OCI-LY7 (cell line): Measurements from ENCODE around the gene PPP4C. TPM values are rescaled to one million over a fixed set of nuclear protein-coding genes. Genes with fewer than 3 reads are reported as not detected.

ENCODE experiments used
- BruUV-seq: library from RNA; stranded (reverse); fragments of 400-500 nt; replicated peaks from 2 replicates; lab custom pipeline; 2021; lab: Mats Ljungman, UMichigan
- CTCF ChIA-PET: fragments of 300-600 bp; sonication (Branson Sonifier 250); formaldehyde crosslinking; loops from one replicate; lab custom pipeline; 2022; ENCODE audit warnings: antibody characterized with exemption; ENCODE audit not compliant: unreplicated experiment; lab: Charles Lee
- POLR2A ChIA-PET: fragments of 300-600 bp; sonication (Branson Sonifier 250); formaldehyde crosslinking; loops from one replicate; lab custom pipeline; 2022; ENCODE audit warnings: antibody characterized with exemption; lab: Charles Lee
- DNase-seq: peaks from one replicate; pipeline ENCODE4 v3.0.0-alpha.2; 2015; ENCODE audit warnings: low spot score
- H2AFZ ChIP-seq: fragments of 200-600 bp; sonication (generic), shearing (Covaris generic); 2 replicates; pipeline ENCODE4 v1.6.1; 2014; ENCODE audit warnings: mild to moderate bottlenecking, antibody characterized with exemption, low read length, moderate library complexity
- H3K27ac ChIP-seq: fragments of 200-600 bp; sonication (generic); 2 replicates; pipeline ENCODE4 v1.5.1; 2014; ENCODE audit warnings: mixed run types, low read depth, mild to moderate bottlenecking, moderate library complexity, low read length, inconsistent platforms; ENCODE audit not compliant: poor library complexity, severe bottlenecking
- H3K36me3 ChIP-seq: fragments of 200-600 bp; sonication (generic); 2 replicates; pipeline ENCODE4 v1.6.1; 2014; ENCODE audit warnings: mild to moderate bottlenecking, antibody characterized with exemption, low read length, moderate library complexity, mixed read lengths; ENCODE audit not compliant: insufficient read depth
- H3K4me1 ChIP-seq: fragments of 200-600 bp; sonication (generic); 2 replicates; pipeline ENCODE4 v1.5.1; 2014; ENCODE audit warnings: mild to moderate bottlenecking, low read length; ENCODE audit not compliant: insufficient read depth, poor library complexity, severe bottlenecking
- H3K4me2 ChIP-seq: fragments of 200-600 bp; sonication (generic); 2 replicates; pipeline ENCODE4 v1.6.1; 2014; ENCODE audit warnings: mild to moderate bottlenecking, low read length
- H3K4me3 ChIP-seq: fragments of 200-600 bp; sonication (generic); 2 replicates; pipeline ENCODE4 v1.5.1; 2014; ENCODE audit warnings: mild to moderate bottlenecking, low read depth, low read length; ENCODE audit not compliant: poor library complexity, severe bottlenecking
- H3K79me2 ChIP-seq: fragments of 200-600 bp; sonication (generic); 2 replicates; pipeline ENCODE4 v1.6.1; 2016; ENCODE audit warnings: low read depth, mild to moderate bottlenecking, low read length, moderate library complexity, mixed read lengths; ENCODE audit not compliant: insufficient read depth
- H3K9me2 ChIP-seq: fragments of 200-600 bp; sonication (generic); 2 replicates; pipeline ENCODE4 v1.6.1; 2016; ENCODE audit warnings: mild to moderate bottlenecking, low read length, mixed read lengths; ENCODE audit not compliant: insufficient read depth
- H3K9me3 ChIP-seq: fragments of 200-600 bp; sonication (generic); 2 replicates; pipeline ENCODE4 v1.6.1; 2014; ENCODE audit warnings: mild to moderate bottlenecking, mixed run types, low read length, mixed read lengths
- H4K20me1 ChIP-seq: fragments of 200-600 bp; sonication (generic); 2 replicates; pipeline ENCODE4 v1.6.1; 2014; ENCODE audit warnings: mild to moderate bottlenecking, antibody characterized with exemption, low read length, moderate library complexity, mixed read lengths; ENCODE audit not compliant: insufficient read depth
- CTCF ChIP-seq: fragments of 200-600 bp; sonication (generic); conservative IDR thresholded peaks from 2 replicates; pipeline ENCODE4 v1.5.1; 2014; ENCODE audit warnings: mild to moderate bottlenecking, antibody characterized with exemption, low read length, moderate library complexity, mixed read lengths
- EZH2phosphoT487 ChIP-seq: fragments of 200-600 bp; sonication (generic); IDR thresholded peaks from 2 replicates; pipeline ENCODE4 v1.6.1; 2018; ENCODE audit warnings: low read depth, borderline replicate concordance, mild to moderate bottlenecking, mixed run types, antibody characterized with exemption, low read length, moderate library complexity, mixed read lengths
- intact Hi-C: fragments of 100-400 bp; cut with micrococcal nuclease; formaldehyde crosslinking; loops from one replicate; pipeline ENCODE4 v1.10.0; 2022; ENCODE audit not compliant: unreplicated experiment
- total RNA-seq, 2 experiments: library from RNA; depleted of rRNA in 1 of 2; stranded (reverse); fragments of >200 nt in 1 of 2; shearing (Covaris generic) in 1 of 2; gene quantifications; 2 replicates each; pipeline ENCODE4 v1.2.3, GENCODE V29; 2014 to 2022

The PPP4C gene
- total RNA-seq, 2 experiments from 2014 or later = 124 to 144 TPM

- Histone ChIP-seq H3K4me2 (no peak overlapping the region), H3K9me2 (no peaks in the 10 kb centered on the region), H3K4me1 (no peaks in the 10 kb centered on the region), H2AFZ (no peak overlapping the region), H3K36me3 (peaks cover 85% of the 10 kb centered on the region), H4K20me1 (no peaks in the 10 kb centered on the region), H3K27ac (no peak overlapping the region), H3K79me2 (peaks cover 12% of the 10 kb centered on the region; the same call in 1 of the 2 replicates), H3K9me3 (no peaks in the 10 kb centered on the region), H3K4me3 (no peak overlapping the region)
- POLR2A ChIA-PET = interaction anchor here (0.6 kb wide), 1 partner anchor 8 kb away, joined by 5 read pairs; the partner anchor contains the start of gene TBX6
- intact Hi-C loops = no loop called here
- CTCF ChIA-PET = no interaction called here
- no peak for TF ChIP-seq CTCF
- TF ChIP-seq EZH2phosphoT487 = no peak
- no peak for DNase-seq
- BruUV-seq = no TSS peak
These were observed 7.6 kb downstream of the PPP4C start for GRCh38 chr16:30083216-30084055.

- no peak for DNase-seq
- H3K27ac ChIP-seq = no peak overlapping the region
- no peak overlapping the region for H2AFZ ChIP-seq
- H3K4me2 ChIP-seq = no peak overlapping the region
- ChIA-PET CTCF (no interaction called here), POLR2A (no interaction called here)
- no peak for TF ChIP-seq CTCF
- TF ChIP-seq EZH2phosphoT487 = no peak
- H3K4me1 ChIP-seq = no peaks in the 10 kb centered on the region
- H3K9me2 ChIP-seq = no peaks in the 10 kb centered on the region
- H3K79me2 ChIP-seq = peaks cover 8% of the 10 kb centered on the region; the same call in 1 of the 2 replicates
- intact Hi-C loops = no loop called here
- H3K9me3 ChIP-seq = no peaks in the 10 kb centered on the region
- peaks cover 77% of the 10 kb centered on the region for H3K36me3 ChIP-seq
- no peaks in the 10 kb centered on the region for H4K20me1 ChIP-seq
- BruUV-seq = no TSS peak
- H3K4me3 ChIP-seq = no peak overlapping the region
These were observed 8.5 kb downstream of the PPP4C start for GRCh38 chr16:30084096-30084815.
